ENCODE measurements around the gene C19orf25. TPM values are rescaled to one million over a fixed set of nuclear protein-coding genes. Genes with fewer than 3 reads are reported as not detected.

The C19orf25 gene
- total and polyA plus RNA-seq, 11 donors: 9.4 to 29.2 (median 16.0) TPM

DNA sequence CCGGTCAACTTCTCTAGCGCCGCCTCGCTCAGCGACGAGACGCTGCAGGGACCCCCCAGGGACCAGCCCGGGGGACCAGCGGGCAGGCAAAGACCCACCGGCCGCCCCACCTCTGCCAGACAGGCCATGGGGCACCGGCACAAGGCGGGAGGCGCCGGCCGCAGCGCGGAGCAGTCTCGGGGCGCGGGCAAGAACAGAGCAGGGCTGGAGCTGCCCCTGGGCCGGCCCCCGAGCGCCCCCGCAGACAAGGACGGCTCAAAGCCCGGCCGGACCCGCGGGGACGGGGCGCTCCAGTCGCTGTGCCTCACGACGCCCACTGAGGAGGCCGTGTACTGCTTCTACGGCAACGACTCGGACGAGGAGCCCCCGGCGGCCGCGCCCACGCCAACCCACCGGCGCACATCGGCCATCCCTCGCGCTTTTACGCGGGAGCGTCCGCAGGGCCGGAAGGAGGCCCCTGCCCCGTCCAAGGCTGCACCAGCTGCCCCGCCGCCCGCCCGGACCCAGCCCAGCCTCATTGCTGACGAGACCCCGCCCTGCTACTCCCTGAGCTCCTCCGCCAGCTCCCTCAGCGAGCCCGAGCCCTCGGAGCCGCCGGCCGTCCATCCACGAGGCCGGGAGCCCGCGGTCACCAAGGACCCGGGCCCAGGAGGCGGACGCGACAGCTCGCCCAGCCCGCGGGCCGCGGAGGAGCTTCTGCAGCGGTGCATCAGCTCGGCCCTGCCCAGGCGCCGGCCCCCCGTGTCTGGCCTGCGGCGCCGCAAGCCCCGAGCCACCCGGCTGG is 11.3 kb downstream of the C19orf25 start:
- Histone ChIP-seq H3K4me3 (peak overlapping the region in 9 of 12 donors; percentile 10 to 66 (median 31)), H3K27me3 (peaks cover 31 to 83% (median 59%) of the 10 kb centered on the region in 9 donors), H3K27ac (no peak overlapping the region), H3K4me1 (peaks cover 20 to 77% (median 54%) of the 10 kb centered on the region in 12 donors), H3K9me3 (no peaks in the 10 kb centered on the region), H3K36me3 (no peaks in the 10 kb centered on the region)
- TF ChIP-seq, protein P1, sequence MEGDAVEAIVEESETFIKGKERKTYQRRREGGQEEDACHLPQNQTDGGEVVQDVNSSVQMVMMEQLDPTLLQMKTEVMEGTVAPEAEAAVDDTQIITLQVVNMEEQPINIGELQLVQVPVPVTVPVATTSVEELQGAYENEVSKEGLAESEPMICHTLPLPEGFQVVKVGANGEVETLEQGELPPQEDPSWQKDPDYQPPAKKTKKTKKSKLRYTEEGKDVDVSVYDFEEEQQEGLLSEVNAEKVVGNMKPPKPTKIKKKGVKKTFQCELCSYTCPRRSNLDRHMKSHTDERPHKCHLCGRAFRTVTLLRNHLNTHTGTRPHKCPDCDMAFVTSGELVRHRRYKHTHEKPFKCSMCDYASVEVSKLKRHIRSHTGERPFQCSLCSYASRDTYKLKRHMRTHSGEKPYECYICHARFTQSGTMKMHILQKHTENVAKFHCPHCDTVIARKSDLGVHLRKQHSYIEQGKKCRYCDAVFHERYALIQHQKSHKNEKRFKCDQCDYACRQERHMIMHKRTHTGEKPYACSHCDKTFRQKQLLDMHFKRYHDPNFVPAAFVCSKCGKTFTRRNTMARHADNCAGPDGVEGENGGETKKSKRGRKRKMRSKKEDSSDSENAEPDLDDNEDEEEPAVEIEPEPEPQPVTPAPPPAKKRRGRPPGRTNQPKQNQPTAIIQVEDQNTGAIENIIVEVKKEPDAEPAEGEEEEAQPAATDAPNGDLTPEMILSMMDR (IDR thresholded peaks at IDR 0.05): no peak
- TF ChIP-seq POLR2A (IDR thresholded peaks at IDR 0.05): no peak
- ATAC-seq (no peak), DNase-seq (peak in 3 of 5 donors; percentile 8 to 66 (median 19))
- 2 to 13% (median 3%) methylated on average over 35 to 92 of the region's 92 CpGs for WGBS, 4 donors
- intact Hi-C loops (cut with DNase I): no loop called here

DNA sequence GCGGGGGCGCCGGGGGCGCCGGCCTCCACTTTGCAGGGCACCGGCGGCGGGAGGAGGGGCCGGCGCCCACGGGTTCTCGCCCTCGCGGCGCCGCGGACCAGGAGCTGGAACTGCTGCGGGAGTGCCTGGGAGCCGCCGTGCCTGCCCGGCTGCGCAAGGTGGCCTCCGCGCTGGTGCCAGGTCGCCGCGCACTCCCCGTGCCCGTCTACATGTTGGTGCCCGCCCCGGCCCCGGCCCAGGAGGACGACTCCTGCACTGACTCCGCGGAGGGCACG is 11.9 kb downstream of the C19orf25 start:
- Histone ChIP-seq H3K27me3 (peaks cover 31 to 78% (median 54%) of the 10 kb centered on the region in 9 donors), H3K4me1 (peaks cover 20 to 71% (median 54%) of the 10 kb centered on the region in 12 donors), H3K36me3 (no peaks in the 10 kb centered on the region), H3K9me3 (no peaks in the 10 kb centered on the region), H3K27ac (no peak overlapping the region), H3K4me3 (peak overlapping the region in 9 of 12 donors; percentile 10 to 66 (median 31))
- 3 to 7% (median 4%) methylated on average over 16 to 36 of the region's 36 CpGs; no CpG with 5 or more reads in 1 of the 4 donors for WGBS, 4 donors
- no peak for TF ChIP-seq POLR2A (IDR thresholded peaks at IDR 0.05)
- TF ChIP-seq, protein P1 (IDR thresholded peaks at IDR 0.05): no peak
- ATAC-seq (no peak), DNase-seq (no peak)
- intact Hi-C loops (cut with DNase I): no loop called here

DNA sequence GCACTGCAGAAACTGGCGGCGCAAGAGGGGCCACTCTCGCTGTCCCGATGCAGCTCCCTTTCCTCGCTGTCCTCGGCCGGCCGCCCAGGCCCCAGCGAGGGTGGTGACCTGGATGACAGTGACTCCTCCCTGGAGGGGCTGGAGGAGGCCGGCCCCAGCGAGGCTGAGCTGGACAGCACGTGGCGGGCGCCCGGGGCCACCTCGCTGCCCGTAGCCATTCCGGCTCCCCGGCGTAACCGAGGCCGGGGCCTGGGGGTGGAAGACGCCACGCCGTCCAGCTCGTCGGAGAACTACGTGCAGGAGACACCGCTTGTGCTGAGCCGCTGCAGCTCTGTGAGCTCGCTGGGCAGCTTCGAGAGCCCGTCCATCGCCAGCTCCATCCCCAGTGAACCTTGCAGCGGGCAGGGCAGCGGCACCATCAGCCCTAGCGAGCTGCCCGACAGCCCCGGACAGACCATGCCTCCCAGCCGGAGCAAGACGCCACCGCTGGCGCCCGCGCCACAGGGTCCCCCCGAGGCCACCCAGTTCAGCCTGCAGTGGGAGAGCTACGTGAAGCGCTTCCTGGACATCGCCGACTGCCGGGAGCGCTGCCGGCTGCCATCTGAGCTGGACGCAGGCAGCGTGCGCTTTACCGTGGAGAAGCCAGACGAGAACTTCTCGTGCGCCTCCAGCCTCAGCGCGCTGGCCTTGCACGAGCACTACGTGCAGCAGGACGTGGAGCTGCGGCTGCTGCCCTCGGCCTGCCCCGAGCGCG is 12.4 kb downstream of the C19orf25 start:
- DNase-seq (peak in 2 of 5 donors; percentile 7 to 19), ATAC-seq (no peak)
- Histone ChIP-seq H3K9me3 (no peaks in the 10 kb centered on the region), H3K4me1 (peaks cover 20 to 67% (median 54%) of the 10 kb centered on the region in 12 donors), H3K36me3 (no peaks in the 10 kb centered on the region), H3K4me3 (peak overlapping the region in 2 of 12 donors; percentile 63 to 64), H3K27ac (no peak overlapping the region), H3K27me3 (peaks cover 31 to 72% (median 49%) of the 10 kb centered on the region in 9 donors)
- WGBS, 4 donors: 26 to 48% (median 40%) methylated on average over 13 to 70 of the region's 70 CpGs
- TF ChIP-seq POLR2A (IDR thresholded peaks at IDR 0.05): no peak
- TF ChIP-seq, protein P1 (IDR thresholded peaks at IDR 0.05): no peak
- intact Hi-C loops (cut with DNase I): no loop called here

DNA sequence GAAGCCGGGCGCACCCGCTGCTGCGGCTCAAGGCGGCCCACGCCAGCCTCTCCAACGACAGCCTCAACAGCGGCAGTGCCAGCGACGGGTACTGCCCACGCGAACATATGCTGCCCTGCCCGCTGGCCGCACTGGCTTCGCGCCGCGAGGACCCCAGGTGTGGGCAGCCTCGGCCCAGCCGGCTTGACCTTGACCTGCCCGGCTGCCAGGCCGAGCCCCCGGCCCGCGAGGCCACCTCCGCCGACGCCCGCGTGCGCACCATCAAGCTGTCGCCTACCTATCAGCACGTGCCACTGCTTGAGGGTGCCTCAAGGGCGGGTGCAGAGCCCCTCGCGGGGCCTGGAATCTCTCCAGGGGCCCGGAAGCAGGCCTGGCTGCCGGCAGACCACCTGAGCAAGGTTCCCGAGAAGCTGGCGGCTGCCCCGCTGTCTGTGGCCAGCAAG is 13.0 kb downstream of the C19orf25 start:
- Histone ChIP-seq H3K27ac (no peak overlapping the region), H3K27me3 (peaks cover 31 to 66% (median 48%) of the 10 kb centered on the region in 9 donors), H3K9me3 (no peaks in the 10 kb centered on the region), H3K36me3 (peaks cover 0 to 2% (median 0%) of the 10 kb centered on the region in 9 donors), H3K4me3 (peak overlapping the region in 6 of 12 donors; percentile 5 to 29 (median 13)), H3K4me1 (peaks cover 18 to 61% (median 49%) of the 10 kb centered on the region in 12 donors)
- intact Hi-C loops (cut with DNase I): no loop called here
- TF ChIP-seq POLR2A (IDR thresholded peaks at IDR 0.05): no peak
- TF ChIP-seq, protein P1 (IDR thresholded peaks at IDR 0.05): no peak
- WGBS, 4 donors: 38 to 63% (median 47%) methylated on average over 15 to 41 of the region's 41 CpGs
- no peak for ATAC-seq
- peak in 2 of 5 donors; percentile 6 to 61 for DNase-seq

Measured in heart left ventricle (tissue), 16 donors.